NCI-H2196 treated with DMSO at 0.1 percent for 48 hours (cell line): ENCODE results near the gene CHMP3.

ENCODE experiments used
- DNase-seq: peaks from one replicate; lab custom pipeline; 2025; ENCODE audit not compliant: unreplicated experiment; lab: John Stamatoyannopoulos, UW

CHMP3 gene

DNA sequence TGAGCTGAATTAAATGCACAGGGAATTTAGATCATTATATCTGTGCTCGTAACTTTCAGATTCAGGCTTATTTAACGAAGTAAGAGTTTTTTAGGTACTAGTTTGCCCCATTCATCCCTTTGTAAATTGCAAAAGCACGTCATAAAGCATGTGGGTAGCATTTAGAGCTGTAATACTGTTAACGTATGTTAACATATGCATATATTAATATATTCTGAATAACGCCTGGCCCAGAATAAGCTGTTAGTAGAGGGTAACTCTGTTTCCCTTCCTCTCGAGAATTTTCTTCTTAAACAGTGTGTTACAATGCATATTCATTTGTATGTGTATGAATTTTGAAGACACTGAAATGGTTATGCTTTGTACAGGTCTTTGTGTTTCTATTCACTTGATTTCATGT, 91.6 kb downstream of the CHMP3 start:
- no peak for DNase-seq

DNA sequence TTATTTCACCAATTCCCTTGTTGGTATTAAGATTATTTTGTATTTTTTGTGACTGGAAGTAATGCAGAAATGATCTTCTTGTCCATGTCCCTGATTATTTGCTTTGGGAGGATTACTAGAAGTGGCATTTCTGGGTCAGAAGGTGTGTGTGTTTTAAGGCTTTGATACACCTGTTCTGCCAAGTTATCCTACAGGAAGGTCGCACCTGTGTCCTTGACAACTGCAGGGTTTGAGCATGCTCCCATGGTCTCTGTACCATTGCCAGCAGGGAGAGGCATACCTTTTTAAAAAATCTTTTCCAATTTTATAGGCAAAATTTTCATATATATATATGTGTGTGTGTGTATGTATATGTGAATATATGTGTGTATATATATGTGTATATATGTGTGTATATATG, 92.4 kb downstream of the CHMP3 start:
- no peak for DNase-seq

DNA sequence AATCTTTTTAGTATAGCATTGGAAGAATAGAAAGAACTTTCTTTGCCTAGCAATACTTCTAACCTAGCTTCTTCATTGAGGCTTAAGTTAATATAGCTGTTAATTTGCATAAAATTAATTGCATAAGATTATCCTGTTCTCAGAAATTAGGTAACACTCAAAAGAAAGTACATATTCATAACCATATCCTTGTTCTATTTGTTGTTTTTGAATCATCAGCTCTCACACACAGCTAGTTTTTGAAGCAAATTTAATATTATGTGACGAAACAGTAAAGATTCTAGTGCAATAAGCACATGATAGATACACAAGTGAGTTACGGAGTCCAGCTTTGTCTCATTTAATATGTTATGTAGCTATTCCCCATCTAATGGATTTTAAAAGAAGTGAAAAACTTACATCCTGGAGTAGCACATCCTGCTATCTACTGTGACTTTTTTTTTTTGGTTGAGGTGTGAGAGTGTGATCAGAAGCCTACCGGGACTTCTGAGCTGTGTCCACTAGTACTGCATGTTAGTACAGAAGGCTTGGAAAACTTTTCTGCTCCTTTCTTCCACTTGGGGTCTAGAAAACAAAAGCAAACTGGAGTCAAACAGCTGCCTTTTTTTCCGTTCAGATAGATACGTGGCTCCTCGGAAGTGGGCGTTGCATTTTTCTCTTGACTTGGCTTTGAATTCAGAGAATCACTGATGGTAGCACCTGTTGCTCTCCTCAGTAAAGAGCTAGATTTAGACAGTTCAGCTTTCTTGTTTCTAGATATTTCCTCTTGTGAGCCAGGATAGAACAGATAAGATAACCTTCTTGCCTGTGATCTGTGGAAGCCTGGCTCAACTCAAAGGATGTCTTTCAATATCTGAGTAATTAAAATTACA, 94.8 kb downstream of the CHMP3 start:
- no peak for DNase-seq

DNA sequence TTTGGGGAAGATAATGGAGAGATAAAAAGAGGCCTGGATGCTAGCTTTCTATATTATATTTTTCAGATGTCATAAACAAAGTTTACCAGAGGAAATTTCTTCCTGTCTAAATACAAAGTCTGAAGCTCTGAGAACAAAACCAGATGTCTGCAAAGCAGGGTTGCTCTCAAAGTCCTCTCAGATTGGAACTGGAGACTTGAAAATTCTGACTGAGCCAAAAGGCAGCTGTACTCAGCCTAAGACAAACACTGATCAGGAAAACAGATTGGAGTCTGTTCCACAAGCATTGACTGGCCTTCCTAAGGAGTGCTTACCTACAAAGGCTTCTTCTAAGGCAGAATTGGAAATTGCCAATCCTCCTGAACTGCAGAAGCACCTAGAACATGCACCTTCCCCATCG, 96.9 kb downstream of the CHMP3 start:
- no peak for DNase-seq

DNA sequence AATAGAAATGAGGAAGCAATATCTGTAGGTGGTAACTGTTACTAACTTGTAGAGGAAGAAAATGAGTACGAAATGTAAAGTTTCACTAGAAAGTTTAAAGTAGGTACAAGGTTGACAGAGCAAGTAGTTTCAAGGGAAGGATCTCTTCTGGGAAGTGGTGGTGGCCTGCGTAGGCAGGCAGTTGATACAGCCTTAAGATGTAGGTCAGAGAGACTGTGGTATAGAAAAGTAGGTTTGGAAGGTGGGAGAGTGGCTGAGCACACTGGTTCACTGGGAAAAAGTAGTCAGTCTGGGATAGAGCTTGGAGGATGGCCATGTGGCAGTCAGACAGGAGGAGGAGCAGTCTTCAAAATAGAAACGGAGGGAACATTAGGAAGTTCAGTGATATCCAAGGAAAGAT, 98.6 kb downstream of the CHMP3 start:
- no peak for DNase-seq

DNA sequence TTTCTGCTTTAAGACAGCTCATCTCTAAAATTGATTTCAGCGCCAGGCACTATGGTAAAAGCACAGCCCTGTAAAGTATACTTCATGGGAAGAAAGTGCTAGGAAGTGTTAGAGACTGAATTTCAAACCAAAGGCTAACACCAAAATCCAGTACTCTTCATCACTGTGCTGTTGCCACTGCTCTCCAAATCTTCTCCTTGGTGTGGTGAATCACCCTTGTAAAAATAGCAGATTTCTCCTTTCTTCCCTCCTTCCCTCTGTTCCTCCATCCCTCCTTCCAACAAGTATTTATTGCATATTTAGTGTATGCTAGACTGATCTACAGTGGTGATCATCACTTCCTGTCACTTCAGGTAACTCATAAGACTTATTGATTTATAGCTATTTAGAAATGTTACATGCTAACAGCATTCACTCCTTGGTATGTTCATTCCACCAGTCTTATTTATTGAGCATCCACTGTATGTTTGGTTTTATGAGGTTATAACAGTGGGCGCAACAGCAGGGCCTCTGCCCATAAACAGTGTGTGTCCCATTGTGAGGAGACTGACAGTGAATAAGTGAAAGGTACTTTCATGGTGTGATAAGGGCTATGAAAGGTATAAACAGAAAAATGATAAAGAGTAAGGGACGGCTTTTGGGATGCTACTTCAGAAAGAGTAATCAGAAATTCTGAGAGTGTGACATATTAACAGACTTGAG, 102.0 kb downstream of the CHMP3 start:
- DNase-seq, result no peak

DNA sequence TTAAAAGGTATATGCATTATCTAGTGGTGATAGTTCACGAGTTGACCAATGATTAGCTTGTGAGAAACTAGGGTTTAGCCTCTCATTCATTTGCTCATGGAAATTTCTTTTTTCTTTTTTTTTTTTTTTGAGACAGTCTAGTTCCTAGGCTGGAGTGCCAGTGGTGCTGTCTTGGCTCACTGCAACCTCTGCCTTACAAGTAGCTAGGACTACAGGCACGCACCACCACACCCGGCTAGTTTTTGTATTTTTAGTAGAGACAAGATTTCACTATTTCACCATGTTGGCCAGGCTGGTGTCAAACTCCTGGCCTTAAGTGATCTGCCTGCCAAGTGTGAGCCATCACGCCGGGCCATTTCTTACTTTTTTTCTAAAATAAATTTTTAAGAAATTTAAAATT, 108.1 kb downstream of the CHMP3 start:
- no peak for DNase-seq

DNA sequence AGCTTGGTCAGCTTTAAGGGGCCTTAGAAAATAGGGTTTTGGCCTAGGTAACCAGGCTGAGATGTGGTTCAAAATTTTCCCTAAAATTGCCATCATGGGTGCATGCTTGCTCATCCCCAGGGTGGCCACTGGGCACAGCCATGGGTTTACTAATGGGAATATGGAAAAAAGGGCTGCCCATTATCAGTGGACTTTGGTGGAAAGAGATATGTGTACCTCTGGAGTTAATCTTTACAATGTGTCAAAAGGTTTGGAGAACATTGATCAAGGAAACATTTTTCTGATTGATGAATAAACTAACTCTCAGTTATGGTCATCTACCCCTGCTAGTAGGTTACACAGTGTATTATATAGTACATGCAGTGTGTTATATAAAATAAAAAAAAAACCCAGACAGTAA, 109.0 kb downstream of the CHMP3 start:
- no peak for DNase-seq

DNA sequence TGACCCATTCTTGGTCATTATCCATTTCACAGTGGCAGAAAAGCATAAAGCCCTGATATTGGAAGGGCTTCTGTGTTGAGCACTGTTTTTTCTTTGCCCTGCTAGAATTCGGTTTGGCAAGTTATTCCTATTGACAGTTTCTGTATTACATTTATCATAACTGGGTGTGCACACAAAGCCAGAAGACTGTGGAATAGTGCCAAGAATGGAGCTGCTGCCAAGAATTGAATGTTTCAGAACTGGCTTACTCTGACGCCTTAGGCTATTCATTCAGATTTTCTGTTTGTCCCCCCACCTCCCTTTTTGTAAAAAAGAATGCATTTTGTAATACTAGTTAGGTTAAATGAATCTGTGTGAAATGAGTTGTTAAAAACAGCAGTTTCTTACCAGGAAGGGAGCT, 109.4 kb downstream of the CHMP3 start:
- no peak for DNase-seq
